ENCODE measurements around the gene CD70. TPM values are rescaled to one million over a fixed set of nuclear protein-coding genes. Genes with fewer than 3 reads are reported as not detected.
A peak's percentile ranks its signal among the peaks of the same experiment; 100 is the strongest.
"Not testable (repeated sequence)": the region's sequence is repeated elsewhere in the genome, so short reads cannot be mapped to it uniquely, and the experiment has no call there.

Gene CD70
- total RNA-seq, 4 donors from 2014 or later, result 0.52 to 0.84 TPM; not detected in 2

DNA sequence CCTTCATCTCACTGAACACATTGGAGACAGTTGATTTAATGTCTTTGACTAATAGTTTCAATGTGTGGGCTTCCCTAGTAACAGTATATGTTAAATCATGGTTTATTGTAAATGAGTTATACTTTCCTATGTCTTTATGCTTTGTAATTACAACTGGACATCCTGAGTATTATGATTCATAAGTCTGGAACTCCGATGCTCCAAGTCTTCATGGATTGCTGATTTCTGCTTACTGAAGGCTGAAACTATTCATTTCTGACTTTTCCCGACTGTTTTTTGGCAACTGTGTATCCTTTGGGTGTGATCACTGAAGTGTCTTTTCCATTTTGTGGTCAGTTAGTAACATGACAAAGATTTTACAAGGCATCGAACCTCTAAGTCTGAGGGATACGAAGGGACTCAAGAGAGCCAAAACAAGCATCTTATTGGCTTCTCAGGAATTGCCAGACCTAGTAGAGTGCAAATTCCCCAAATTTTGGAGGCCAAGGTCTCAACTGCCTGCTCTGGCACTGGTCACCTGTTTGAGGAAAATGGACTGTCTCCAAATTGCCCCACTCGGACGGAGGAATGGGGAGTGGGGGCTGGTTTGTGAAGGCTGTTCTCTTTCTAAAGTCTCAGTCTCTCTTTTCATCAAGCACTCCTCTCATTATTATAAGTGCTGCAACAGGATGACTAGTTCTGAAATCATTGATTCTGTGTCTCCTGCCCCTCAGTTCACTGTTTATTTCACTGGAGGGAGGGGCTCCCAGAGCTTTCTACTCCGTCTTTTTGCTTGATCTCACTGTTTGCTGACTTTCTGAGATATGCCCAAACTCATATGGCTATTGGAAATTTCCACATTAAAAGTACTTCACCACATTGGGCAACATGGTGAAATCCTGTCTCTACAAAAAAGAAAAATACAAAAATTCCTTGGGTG, 20.2 kb upstream of the CD70 start:
- H3K9me3 ChIP-seq, result no peaks in the 10 kb centered on the region
- H3K27me3 ChIP-seq, result peaks cover 0 to 57% (median 3%) of the 10 kb centered on the region in 4 donors
- no peak for DNase-seq (ENCODE audit: extremely low spot score)
- H3K4me3 ChIP-seq, result no peak overlapping the region
- intact Hi-C loops (cut with DNase I), result no loop called here
- peak overlapping the region in 1 of 4 donors; percentile 54 for H3K27ac ChIP-seq (replicated peaks in 1 of 4)
- H3K36me3 ChIP-seq, result no peaks in the 10 kb centered on the region
- WGBS, result 55% methylated on average over 7 of the region's 7 CpGs
- TF ChIP-seq EP300 (IDR thresholded peaks at IDR 0.05) (no peak), POLR2AphosphoS5 (IDR thresholded peaks at IDR 0.05) (no peak), POLR2A (IDR thresholded peaks at IDR 0.05; ENCODE audit: low read depth) (no peak)
- TF ChIP-seq, protein P1, sequence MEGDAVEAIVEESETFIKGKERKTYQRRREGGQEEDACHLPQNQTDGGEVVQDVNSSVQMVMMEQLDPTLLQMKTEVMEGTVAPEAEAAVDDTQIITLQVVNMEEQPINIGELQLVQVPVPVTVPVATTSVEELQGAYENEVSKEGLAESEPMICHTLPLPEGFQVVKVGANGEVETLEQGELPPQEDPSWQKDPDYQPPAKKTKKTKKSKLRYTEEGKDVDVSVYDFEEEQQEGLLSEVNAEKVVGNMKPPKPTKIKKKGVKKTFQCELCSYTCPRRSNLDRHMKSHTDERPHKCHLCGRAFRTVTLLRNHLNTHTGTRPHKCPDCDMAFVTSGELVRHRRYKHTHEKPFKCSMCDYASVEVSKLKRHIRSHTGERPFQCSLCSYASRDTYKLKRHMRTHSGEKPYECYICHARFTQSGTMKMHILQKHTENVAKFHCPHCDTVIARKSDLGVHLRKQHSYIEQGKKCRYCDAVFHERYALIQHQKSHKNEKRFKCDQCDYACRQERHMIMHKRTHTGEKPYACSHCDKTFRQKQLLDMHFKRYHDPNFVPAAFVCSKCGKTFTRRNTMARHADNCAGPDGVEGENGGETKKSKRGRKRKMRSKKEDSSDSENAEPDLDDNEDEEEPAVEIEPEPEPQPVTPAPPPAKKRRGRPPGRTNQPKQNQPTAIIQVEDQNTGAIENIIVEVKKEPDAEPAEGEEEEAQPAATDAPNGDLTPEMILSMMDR (IDR thresholded peaks at IDR 0.05), result no peak
- H3K4me1 ChIP-seq, result no peaks in the 10 kb centered on the region

- 66% methylated on average over 5 of the region's 5 CpGs for WGBS
- H3K27ac ChIP-seq (replicated peaks in 1 of 4), result no peak overlapping the region
- H3K36me3 ChIP-seq, result no peaks in the 10 kb centered on the region
- H3K4me3 ChIP-seq, result no peak overlapping the region
- no peak for DNase-seq (ENCODE audit: extremely low spot score)
- H3K27me3 ChIP-seq, result peaks cover 0 to 70% (median 3%) of the 10 kb centered on the region in 4 donors
- H3K9me3 ChIP-seq, result no peaks in the 10 kb centered on the region
- no peaks in the 10 kb centered on the region for H3K4me1 ChIP-seq
- intact Hi-C loops (cut with DNase I), result no loop called here
- TF ChIP-seq EP300 (IDR thresholded peaks at IDR 0.05), result no peak
These were observed 18.0 kb upstream of the CD70 start for GRCh38 chr19:6608940-6609339.

DNA sequence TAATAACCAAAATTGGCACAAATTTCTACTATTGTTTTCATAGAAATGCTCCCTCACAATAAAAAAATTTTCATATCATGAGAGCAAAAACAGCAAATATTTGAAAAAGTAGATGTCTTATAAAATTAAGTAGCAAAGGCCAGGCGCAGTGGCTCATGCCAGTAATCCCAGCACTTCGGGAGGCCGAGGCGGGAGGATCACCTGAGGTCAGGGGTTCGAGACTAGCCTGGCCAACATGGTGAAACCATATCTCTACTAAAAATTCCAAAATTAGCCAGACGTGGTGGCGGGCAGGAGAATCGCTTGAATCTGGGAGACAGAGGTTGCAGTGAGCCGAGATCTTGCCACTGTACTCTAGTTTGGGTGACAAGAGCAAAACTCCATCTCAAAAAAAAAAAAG, 17.2 kb upstream of the CD70 start:
- intact Hi-C loops (cut with DNase I); H3K4me1 ChIP-seq; DNase-seq (ENCODE audit: extremely low spot score); H3K9me3 ChIP-seq; H3K4me3 ChIP-seq; H3K36me3 ChIP-seq; H3K27ac ChIP-seq (replicated peaks in 1 of 4): not testable (repeated sequence)
- 81% methylated on average over 9 of the region's 9 CpGs for WGBS
- H3K27me3 ChIP-seq, result peaks cover 0 to 65% (median 3%) of the 10 kb centered on the region in 4 donors

DNA sequence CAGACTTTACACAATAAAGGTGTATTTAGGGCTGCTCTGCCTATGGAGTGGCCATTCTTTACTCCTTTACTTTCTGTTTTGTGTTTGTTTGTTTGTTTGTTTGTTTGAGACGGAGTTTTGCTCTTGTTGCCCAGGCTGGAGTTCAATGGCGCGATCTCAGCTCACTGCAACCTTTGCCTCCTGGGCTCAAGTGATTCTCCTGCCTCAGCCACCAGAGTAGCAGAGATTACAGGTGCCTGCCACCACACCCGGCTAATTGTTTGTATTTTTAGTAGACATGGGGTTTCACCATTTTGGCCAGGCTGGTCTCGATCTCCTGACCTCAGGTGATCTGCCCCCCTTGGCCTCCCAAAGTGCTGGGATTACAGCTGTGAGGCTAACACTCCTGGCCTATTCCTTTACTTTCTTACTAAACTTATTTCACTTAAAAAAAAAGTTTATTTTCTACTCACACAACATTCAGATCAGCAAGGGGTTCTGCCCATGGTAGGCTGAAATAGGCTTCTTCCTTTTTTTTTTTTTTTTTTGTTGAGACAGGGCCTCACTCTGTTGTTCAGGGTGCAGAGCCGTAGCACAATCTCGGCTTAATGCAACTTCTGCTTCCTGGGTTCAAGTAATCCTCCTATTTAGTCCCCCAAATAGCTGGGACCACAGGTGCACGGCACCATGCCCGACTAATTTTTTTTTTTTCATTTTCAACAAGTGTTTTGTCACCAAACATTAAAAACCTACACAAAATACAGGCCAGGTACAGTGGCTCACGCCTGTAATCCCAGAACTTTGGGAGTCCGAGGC, 15.5 kb upstream of the CD70 start:
- H3K27ac ChIP-seq (replicated peaks in 1 of 4); H3K4me1 ChIP-seq; H3K36me3 ChIP-seq; H3K4me3 ChIP-seq; intact Hi-C loops (cut with DNase I); H3K9me3 ChIP-seq; DNase-seq (ENCODE audit: extremely low spot score): not testable (repeated sequence)
- H3K27me3 ChIP-seq, result peaks cover 0 to 50% (median 3%) of the 10 kb centered on the region in 4 donors
- 77% methylated on average over 11 of the region's 11 CpGs for WGBS

GRCh38 chr19:6604906-6605305, 14.0 kb upstream of the CD70 start:
- WGBS, result 83% methylated on average over 11 of the region's 11 CpGs
- H3K36me3 ChIP-seq, result no peaks in the 10 kb centered on the region
- no peak overlapping the region for H3K4me3 ChIP-seq
- no peaks in the 10 kb centered on the region for H3K9me3 ChIP-seq
- H3K4me1 ChIP-seq, result no peaks in the 10 kb centered on the region
- peaks cover 0 to 36% (median under 1%) of the 10 kb centered on the region in 4 donors for H3K27me3 ChIP-seq
- DNase-seq (ENCODE audit: extremely low spot score), result no peak
- intact Hi-C loops (cut with DNase I), result no loop called here
- no peak for TF ChIP-seq POLR2AphosphoS5 (IDR thresholded peaks at IDR 0.05)
- TF ChIP-seq EP300 (IDR thresholded peaks at IDR 0.05), result no peak
- no peak for TF ChIP-seq POLR2A (IDR thresholded peaks at IDR 0.05; ENCODE audit: low read depth)
- TF ChIP-seq, protein P1 (IDR thresholded peaks at IDR 0.05), result no peak
- H3K27ac ChIP-seq (replicated peaks in 1 of 4), result no peak overlapping the region

DNA sequence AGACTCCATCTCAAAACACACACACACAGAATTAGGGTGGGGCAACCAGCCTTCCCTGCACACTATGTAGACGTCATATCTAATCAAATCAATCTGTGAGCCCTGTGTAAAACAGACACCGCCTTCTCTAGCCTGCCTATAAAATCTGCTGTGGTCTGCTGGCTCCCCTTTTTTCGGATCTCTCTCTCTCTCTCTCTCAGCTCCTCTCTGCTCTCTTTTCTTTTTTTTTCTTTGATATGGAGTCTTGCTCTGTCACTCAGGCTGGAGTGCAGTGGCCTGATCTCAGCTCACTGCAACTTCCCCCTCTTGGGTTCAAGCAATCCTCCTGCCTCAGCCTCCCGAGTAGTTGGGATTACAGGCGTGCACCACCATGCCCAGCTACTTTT, 11.8 kb upstream of the CD70 start:
- no peak overlapping the region for H3K4me3 ChIP-seq
- H3K27me3 ChIP-seq, result peaks cover 0 to 21% (median 0%) of the 10 kb centered on the region in 4 donors
- intact Hi-C loops (cut with DNase I), result no loop called here
- WGBS, result 74% methylated on average over 5 of the region's 5 CpGs
- no peaks in the 10 kb centered on the region for H3K4me1 ChIP-seq
- no peaks in the 10 kb centered on the region for H3K9me3 ChIP-seq
- no peaks in the 10 kb centered on the region for H3K36me3 ChIP-seq
- no peak overlapping the region for H3K27ac ChIP-seq (replicated peaks in 1 of 4)
- TF ChIP-seq, protein P1 (IDR thresholded peaks at IDR 0.05), result no peak
- TF ChIP-seq POLR2A (IDR thresholded peaks at IDR 0.05; ENCODE audit: low read depth) (no peak), EP300 (IDR thresholded peaks at IDR 0.05) (no peak), POLR2AphosphoS5 (IDR thresholded peaks at IDR 0.05) (no peak)
- DNase-seq (ENCODE audit: extremely low spot score), result no peak

DNA sequence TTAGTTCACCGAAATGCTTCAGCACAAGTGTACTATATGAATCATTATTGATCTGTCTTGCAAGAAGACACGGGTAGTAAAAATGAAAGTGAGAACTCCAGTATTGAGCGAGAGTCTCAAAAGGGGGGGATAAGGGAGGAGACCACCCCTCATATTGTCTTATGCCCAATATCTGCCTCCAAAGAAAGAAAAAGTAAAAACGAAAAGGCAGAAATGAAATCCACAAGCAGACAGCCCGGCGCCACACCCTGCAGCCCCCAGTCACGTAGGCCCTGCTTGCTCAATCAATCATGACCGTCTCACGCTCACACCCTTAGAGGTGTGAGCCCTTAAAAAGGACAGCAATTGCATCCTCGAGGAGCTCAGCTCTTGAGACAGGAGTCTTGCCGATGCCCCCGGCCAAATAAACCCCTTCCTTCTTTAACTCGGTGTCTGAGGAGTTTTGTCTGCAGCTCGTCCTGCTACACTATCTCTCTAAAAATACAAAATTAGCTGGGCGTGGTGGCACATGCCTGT, 10.6 kb upstream of the CD70 start:
- H3K27ac ChIP-seq (replicated peaks in 1 of 4); H3K4me3 ChIP-seq; H3K9me3 ChIP-seq; H3K36me3 ChIP-seq; H3K4me1 ChIP-seq; DNase-seq (ENCODE audit: extremely low spot score); intact Hi-C loops (cut with DNase I): not testable (repeated sequence)
- H3K27me3 ChIP-seq, result peaks cover 0 to 33% (median 0%) of the 10 kb centered on the region in 4 donors
- WGBS, result 63% methylated on average over 15 of the region's 15 CpGs

DNA sequence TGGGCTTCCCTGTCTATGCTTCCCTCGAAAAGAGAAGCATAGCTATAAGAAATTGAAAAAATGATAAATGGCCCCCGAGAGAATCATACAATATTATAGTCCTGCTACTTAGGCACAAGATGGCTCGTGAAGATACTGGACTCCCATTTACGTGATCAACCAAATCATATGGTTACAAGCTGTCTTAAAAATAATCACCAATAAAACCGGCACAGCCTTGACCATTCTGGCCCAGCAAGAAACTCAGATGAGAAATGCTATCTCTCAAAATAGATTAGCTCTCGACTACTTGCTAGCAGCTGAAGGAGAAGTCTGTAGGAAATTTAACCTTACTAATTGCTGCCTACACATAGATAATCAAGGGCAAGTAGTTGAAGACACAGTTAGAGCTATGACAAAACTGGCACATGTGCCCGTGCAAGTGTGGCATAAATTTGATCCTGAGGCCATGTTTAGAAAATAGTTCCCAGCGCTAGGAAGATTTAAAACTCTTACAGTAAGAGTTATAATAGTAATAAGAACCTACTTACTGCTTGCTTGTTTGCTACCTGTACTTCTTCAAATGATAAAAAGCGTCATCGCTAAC, 10.1 kb upstream of the CD70 start:
- H3K9me3 ChIP-seq; DNase-seq (ENCODE audit: extremely low spot score); H3K36me3 ChIP-seq; H3K4me3 ChIP-seq; H3K4me1 ChIP-seq; intact Hi-C loops (cut with DNase I); H3K27ac ChIP-seq (replicated peaks in 1 of 4): not testable (repeated sequence)
- 83% methylated on average over 10 of the region's 10 CpGs for WGBS
- H3K27me3 ChIP-seq, result peaks cover 0 to 33% (median 0%) of the 10 kb centered on the region in 4 donors

All from esophagus muscularis mucosa (tissue), 4 donors.